ENCODE measurements around the gene SELENOM. TPM values are rescaled to one million over a fixed set of nuclear protein-coding genes. Genes with fewer than 3 reads are reported as not detected.
A peak's percentile ranks its signal among the peaks of the same experiment; 100 is the strongest.

SELENOM gene
- polyA plus RNA-seq, 1 experiment, result 89.0 TPM

GRCh38 chr22:31106001-31106571 lies 1.3 kb downstream of the SELENOM start:
- Histone ChIP-seq H3K27ac (ENCODE audit: low read depth, low read length) (peak overlapping the region; percentile 47), H3K9me3 (ENCODE audit: control insufficient read depth, insufficient read depth, low read length) (peaks cover 6% of the 10 kb centered on the region; the same call in 1 of the 2 replicates), H3K4me3 (ENCODE audit: low read depth, low read length) (peak overlapping the region; percentile 95), H3K27me3 (ENCODE audit: control insufficient read depth, insufficient read depth, low read length) (no peaks in the 10 kb centered on the region)
- TF ChIP-seq CTCF (IDR thresholded peaks at IDR 0.05; ENCODE audit: low read depth, low read length), result peak; percentile 11; the same call in 1 of the 2 replicates
- POLR2A ChIA-PET, result interaction anchor here (0.6 kb wide), 1 partner anchor 161 kb away, joined by 3 read pairs; no protein-coding TSS in a partner anchor
- DNase-seq (ENCODE audit: low read depth, low spot score), result no peak
- CTCF ChIA-PET, result no interaction called here

- DNase-seq (ENCODE audit: low read depth, low spot score), result no peak
- TF ChIP-seq CTCF (IDR thresholded peaks at IDR 0.05; ENCODE audit: low read depth, low read length), result no peak
Measured at GRCh38 chr22:31105282-31105929, 2.0 kb downstream of the SELENOM start.

GRCh38 chr22:31104869-31105268 lies 2.5 kb downstream of the SELENOM start:
- ChIA-PET POLR2A (no interaction called here), CTCF (interaction anchor here (0.7 kb wide), 1 partner anchor 22 kb away, joined by 4 read pairs; no protein-coding TSS in a partner anchor)
- no peak for DNase-seq (ENCODE audit: low read depth, low spot score)

More at GRCh38 chr22:31105282-31105929, 2.0 kb downstream of the SELENOM start:
- H3K27me3 ChIP-seq (ENCODE audit: control insufficient read depth, insufficient read depth, low read length), result no peaks in the 10 kb centered on the region
- H3K27ac ChIP-seq (ENCODE audit: low read depth, low read length), result peak overlapping the region; percentile 47
- ChIA-PET POLR2A (no interaction called here), CTCF (interaction anchor here (0.7 kb wide), 1 partner anchor 22 kb away, joined by 4 read pairs; no protein-coding TSS in a partner anchor)
- H3K9me3 ChIP-seq (ENCODE audit: control insufficient read depth, insufficient read depth, low read length), result peaks cover 6% of the 10 kb centered on the region; the same call in 1 of the 2 replicates
- peak overlapping the region; percentile 95 for H3K4me3 ChIP-seq (ENCODE audit: low read depth, low read length)

GRCh38 chr22:31103899-31104694 lies 3.3 kb downstream of the SELENOM start:
- ChIA-PET CTCF (no interaction called here), POLR2A (interaction anchor here (1.2 kb wide), 1 partner anchor 19 kb away, joined by 3 read pairs; no protein-coding TSS in a partner anchor)
- Histone ChIP-seq H3K4me3 (ENCODE audit: low read depth, low read length) (no peak overlapping the region), H3K9me3 (ENCODE audit: control insufficient read depth, insufficient read depth, low read length) (peaks cover 6% of the 10 kb centered on the region; the same call in 1 of the 2 replicates), H3K27me3 (ENCODE audit: control insufficient read depth, insufficient read depth, low read length) (no peaks in the 10 kb centered on the region), H3K27ac (ENCODE audit: low read depth, low read length) (no peak overlapping the region)
- TF ChIP-seq CTCF (IDR thresholded peaks at IDR 0.05; ENCODE audit: low read depth, low read length), result no peak
- no peak for DNase-seq (ENCODE audit: low read depth, low spot score)

More at GRCh38 chr22:31104869-31105268, 2.5 kb downstream of the SELENOM start:
- H3K4me3 ChIP-seq (ENCODE audit: low read depth, low read length), result no peak overlapping the region
- peaks cover 6% of the 10 kb centered on the region; the same call in 1 of the 2 replicates for H3K9me3 ChIP-seq (ENCODE audit: control insufficient read depth, insufficient read depth, low read length)
- peak; percentile 40 for TF ChIP-seq CTCF (IDR thresholded peaks at IDR 0.05; ENCODE audit: low read depth, low read length)
- no peaks in the 10 kb centered on the region for H3K27me3 ChIP-seq (ENCODE audit: control insufficient read depth, insufficient read depth, low read length)
- no peak overlapping the region for H3K27ac ChIP-seq (ENCODE audit: low read depth, low read length)
